B cell (primary cell): ENCODE data around the gene INPP5B. TPM values are rescaled to one million over a fixed set of nuclear protein-coding genes. Genes with fewer than 3 reads are reported as not detected.

Source experiments
- ATAC-seq: fragments of 200-7000 bp; cut with Tn5 transposase; one replicate; pipeline ENCODE4 v1.10.0; 2021; ENCODE audit warnings: low read depth, mild to moderate bottlenecking, moderate number of reproducible peaks, moderate library complexity
- CTCF ChIA-PET: fragments of 350-600 bp; sonication (Branson Sonifier 250); formaldehyde crosslinking; loops from one replicate; lab custom pipeline; 2021; ENCODE audit warnings: antibody characterized with exemption, inconsistent platforms; lab: Charles Lee
- POLR2A ChIA-PET: fragments of 350-600 bp; sonication (Branson Sonifier 250); formaldehyde crosslinking; loops from one replicate; lab custom pipeline; 2021; ENCODE audit warnings: antibody characterized with exemption; lab: Charles Lee
- DNase-seq: peaks from one replicate; pipeline ENCODE4 v3.0.0; 2013
- H2AFZ ChIP-seq: 2 replicates; pipeline ENCODE4 v1.6.1; 2012; ENCODE audit warnings: mild to moderate bottlenecking, low read depth, low read length; ENCODE audit not compliant: insufficient read depth, poor library complexity, severe bottlenecking
- H3K27ac ChIP-seq, 2 donors: 1 replicate in 1 of 2; 2 replicates in 1 of 2; pipeline ENCODE4 v1.5.1; 2012 to 2013; ENCODE audit warnings: low read length in 2 of 2, mild to moderate bottlenecking in 2 of 2, moderate library complexity in 1 of 2
- H3K27me3 ChIP-seq, 4 experiments: fragments of 200-600 bp in 1 of 4; sonication (generic) in 1 of 4; replicated peaks in 1 of 4; 1 replicate in 2 of 4; 2 replicates in 2 of 4; pipeline versions ENCODE4 v1.6.1 to v1.7.0; 2013 to 2016; ENCODE audit warnings: low read length in 3 of 4, mild to moderate bottlenecking in 2 of 4, mixed read lengths in 1 of 4, moderate library complexity in 1 of 4; ENCODE audit not compliant: insufficient read depth in 4 of 4, control insufficient read depth in 3 of 4; ENCODE audit errors: control extremely low read depth in 1 of 4
- H3K36me3 ChIP-seq, 2 experiments: replicated peaks in 1 of 2; 1 replicate in 1 of 2; 2 replicates in 1 of 2; pipeline versions ENCODE4 v1.6.1 to v1.7.1; 2013; ENCODE audit warnings: low read length in 1 of 2; ENCODE audit not compliant: insufficient read depth in 2 of 2, control insufficient read depth in 1 of 2; ENCODE audit errors: control extremely low read depth in 1 of 2, extremely low read depth in 1 of 2
- H3K4me1 ChIP-seq, 2 donors: fragments of 200-600 bp in 1 of 2; sonication (generic) in 1 of 2; 1 replicate in 1 of 2; 2 replicates in 1 of 2; pipeline versions ENCODE4 v1.5.1 to v1.6.1; 2013 to 2017; ENCODE audit warnings: low read length in 2 of 2; ENCODE audit not compliant: control insufficient read depth in 2 of 2, insufficient read depth in 2 of 2
- H3K4me2 ChIP-seq: replicated peaks from 2 replicates; pipeline ENCODE3; 2012; ENCODE audit warnings: mild to moderate bottlenecking, low read depth, low read length; ENCODE audit not compliant: poor library complexity, severe bottlenecking
- H3K4me3 ChIP-seq, 5 experiments: fragments of 200-600 bp in 1 of 5; sonication (generic) in 1 of 5; 1 replicate in 3 of 5; 2 replicates in 2 of 5; pipeline versions ENCODE4 v1.5.1 to v1.7.0; 2011 to 2016; ENCODE audit warnings: low read length in 4 of 5, mild to moderate bottlenecking in 4 of 5, low read depth in 2 of 5, control low read depth in 1 of 5, moderate library complexity in 1 of 5; ENCODE audit not compliant: insufficient read depth in 1 of 5; ENCODE audit errors: control extremely low read depth in 1 of 5, extremely low read depth in 1 of 5
- H3K79me2 ChIP-seq: fragments of 200-600 bp; sonication (generic); one replicate; pipeline ENCODE4 v1.6.0; 2016; ENCODE audit warnings: low read length; ENCODE audit not compliant: control insufficient read depth, insufficient read depth
- H3K9ac ChIP-seq: fragments of 200-600 bp; sonication (generic); 2 replicates; pipeline ENCODE4 v1.6.1; 2017; ENCODE audit warnings: mild to moderate bottlenecking, low read length, moderate library complexity
- H3K9me3 ChIP-seq, 3 donors: one replicate each; pipeline versions ENCODE4 v1.6.1 to v1.7.1; 2013; ENCODE audit warnings: low read length in 2 of 3; ENCODE audit not compliant: control insufficient read depth in 2 of 3, insufficient read depth in 1 of 3; ENCODE audit errors: control extremely low read depth in 1 of 3
- H4K20me1 ChIP-seq: 2 replicates; pipeline ENCODE4 v1.6.0; 2012; ENCODE audit warnings: mild to moderate bottlenecking, low read length; ENCODE audit not compliant: insufficient read depth, control insufficient read depth, poor library complexity, severe bottlenecking
- H3K27ac Mint-ChIP-seq: one replicate; pipeline ENCODE4 v1.8.0; 2021; ENCODE audit warnings: mixed read lengths
- H3K27me3 Mint-ChIP-seq: one replicate; pipeline ENCODE4 v1.8.0; 2021; ENCODE audit warnings: mixed read lengths
- H3K4me1 Mint-ChIP-seq: one replicate; pipeline ENCODE4 v1.8.0; 2021; ENCODE audit warnings: mixed read lengths
- H3K4me3 Mint-ChIP-seq: one replicate; pipeline ENCODE4 v1.8.0; 2021; ENCODE audit warnings: mixed read lengths
- H3K9me3 Mint-ChIP-seq: one replicate; pipeline ENCODE4 v1.8.0; 2022; ENCODE audit warnings: mixed read lengths; ENCODE audit not compliant: insufficient read depth
- CTCF ChIP-seq: fragments of 200-600 bp; IDR thresholded peaks from one replicate; pipeline ENCODE4 v1.8.0; 2022; ENCODE audit warnings: antibody characterized with exemption, mild to moderate bottlenecking
- EZH2 ChIP-seq: IDR thresholded peaks from 2 replicates; pipeline ENCODE4 v1.6.1; 2012; ENCODE audit warnings: borderline replicate concordance, low read depth, mild to moderate bottlenecking, moderate library complexity, low read length; ENCODE audit not compliant: insufficient read depth, poor library complexity, severe bottlenecking
- WGBS: methylation state at CpG from one replicate; pipeline ENCODE4 v1.1.5; 2013; ENCODE audit warnings: missing lambda C conversion rate; ENCODE audit not compliant: insufficient coverage; 5-methylcytosine and 5-hydroxymethylcytosine counted together
- intact Hi-C: fragments of 100-400 bp; cut with micrococcal nuclease; formaldehyde crosslinking; loops from one replicate; pipeline ENCODE4 v1.10.0; 2022
- polyA plus RNA-seq: library from polyadenylated mRNA; depleted of rRNA; stranded (reverse); fragments of >200 nt; gene quantifications from 2 replicates; pipeline ENCODE4 v1.2.3, GENCODE V29; 2012
- total RNA-seq, 2 donors: library from RNA; stranded (reverse); fragments of 120-200 nt in 1 of 2; gene quantifications; 1 replicate in 1 of 2; 2 replicates in 1 of 2; pipeline versions ENCODE4 v1.2.3 to v1.2.4, GENCODE V29; 2013 to 2022

Gene INPP5B
- total and polyA plus RNA-seq, 2 donors (not counting 1 experiment from before 2014, with no cell fraction given), result 45.4 to 63.3 TPM

GRCh38 chr1:37846647-37847339 lies 100.1 kb downstream of the INPP5B start:
- ATAC-seq, result peak; percentile 45
- peak overlapping the region; percentile 21 to 76 for H3K27ac ChIP-seq
- peak overlapping the region; percentile 50 for H2AFZ ChIP-seq
- peak overlapping the region; percentile 70 for H3K4me2 ChIP-seq
- intact Hi-C loops, result no loop called here
- H3K9me3 ChIP-seq, result no peaks in the 10 kb centered on the region
- Mint-ChIP-seq H3K4me3 (peak overlapping the region; percentile 75), H3K4me1 (peaks cover 35% of the 10 kb centered on the region), H3K9me3 (no peaks in the 10 kb centered on the region), H3K27ac (peak overlapping the region; percentile 78), H3K27me3 (no peaks in the 10 kb centered on the region)
- H3K27me3 ChIP-seq, result no peaks in the 10 kb centered on the region
- 38% methylated on average over 4 of the region's 4 CpGs for WGBS
- ChIA-PET CTCF (interaction anchor here (0.6 to 3.0 kb wide), 2 partner anchors 13 to 15 kb away, joined by 4 to 23 read pairs; partner anchors contain the start of gene MTF1), POLR2A (interaction anchor here (0.6 kb wide), 1 partner anchor 40 kb away, joined by 4 read pairs; no protein-coding TSS in a partner anchor)
- TF ChIP-seq EZH2 (no peak), CTCF (no peak)
- peaks cover 6% of the 10 kb centered on the region for H4K20me1 ChIP-seq
- H3K4me3 ChIP-seq, result peak overlapping the region in 4 of 5 experiments; percentile 1 to 46 (median 34)
- H3K9ac ChIP-seq, result peak overlapping the region; percentile 48
- peaks cover 92% of the 10 kb centered on the region for H3K79me2 ChIP-seq
- peaks cover 0 to 13% of the 10 kb centered on the region in 2 experiments for H3K36me3 ChIP-seq
- DNase-seq, result peak; percentile 43
- peaks cover 28 to 29% of the 10 kb centered on the region in 2 donors for H3K4me1 ChIP-seq

DNA sequence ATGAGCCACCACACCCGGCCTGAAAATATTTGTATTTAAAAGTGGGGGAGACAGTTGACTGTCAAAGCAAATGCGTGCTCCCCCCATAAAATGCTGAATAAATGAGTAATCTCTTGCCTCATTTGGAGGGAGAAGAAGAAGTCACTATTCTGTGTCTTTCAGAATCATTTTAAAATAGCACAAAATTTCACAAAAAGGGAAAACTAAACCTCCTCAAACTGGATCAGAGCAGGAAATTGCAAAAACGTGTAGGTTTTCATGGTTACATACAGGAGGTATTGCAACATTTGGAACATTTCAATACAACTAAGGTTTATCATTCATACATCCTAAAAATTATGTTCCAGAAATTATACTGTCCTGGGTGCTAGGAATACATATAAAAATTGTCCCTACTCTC lies 101.1 kb downstream of the INPP5B start:
- H3K9me3 Mint-ChIP-seq, result no peaks in the 10 kb centered on the region
- ChIA-PET CTCF (interaction anchor here (0.6 to 3.0 kb wide), 2 partner anchors 14 to 16 kb away, joined by 4 to 23 read pairs; partner anchors contain the start of gene MTF1), POLR2A (no interaction called here)
- Histone ChIP-seq H3K27me3 (no peaks in the 10 kb centered on the region), H3K4me1 (peaks cover 18 to 19% of the 10 kb centered on the region in 2 donors), H3K36me3 (peaks cover 1 to 18% of the 10 kb centered on the region in 2 experiments), H3K4me3 (no peak overlapping the region), H3K9ac (no peak overlapping the region), H3K4me2 (peak overlapping the region; percentile 70), H3K27ac (peak overlapping the region; percentile 21 to 76), H3K79me2 (peaks cover 99% of the 10 kb centered on the region), H2AFZ (no peak overlapping the region), H3K9me3 (no peaks in the 10 kb centered on the region), H4K20me1 (peaks cover 15% of the 10 kb centered on the region)
- no peak for ATAC-seq
- WGBS, result no CpG with 5 or more reads among the region's 3 CpGs
- peak overlapping the region; percentile 17 for H3K27ac Mint-ChIP-seq
- H3K27me3 Mint-ChIP-seq, result no peaks in the 10 kb centered on the region
- TF ChIP-seq CTCF, result no peak
- no peak for TF ChIP-seq EZH2
- H3K4me1 Mint-ChIP-seq, result peaks cover 36% of the 10 kb centered on the region
- intact Hi-C loops, result no loop called here
- H3K4me3 Mint-ChIP-seq, result no peak overlapping the region
- no peak for DNase-seq
